ENCODE results near the gene TAF3. TPM values are rescaled to one million over a fixed set of nuclear protein-coding genes. Genes with fewer than 3 reads are reported as not detected.

The TAF3 gene
- total and polyA plus RNA-seq, 7 donors = 3.0 to 12.2 (median 5.2) TPM

GRCh38 chr10:8056378-8056777 is 238.1 kb downstream of the TAF3 start:
- Histone ChIP-seq H3K4me3 (no peak overlapping the region), H3K9me3 (no peaks in the 10 kb centered on the region), H3K27me3 (peaks cover 49 to 99% (median 64%) of the 10 kb centered on the region in 3 donors), H3K4me1 (peaks cover 0 to 44% (median 42%) of the 10 kb centered on the region in 4 donors), H3K27ac (no peak overlapping the region), H3K36me3 (no peaks in the 10 kb centered on the region)
- intact Hi-C loops (cut with DNase I) = no loop called here
- WGBS, 2 donors = 48 to 62% methylated on average over 6 of the region's 6 CpGs
- TF ChIP-seq EP300 (IDR thresholded peaks at IDR 0.05) (no peak), POLR2A (IDR thresholded peaks at IDR 0.05) (no peak), CTCF (IDR thresholded peaks at IDR 0.05) (no peak), POLR2AphosphoS5 (IDR thresholded peaks at IDR 0.05) (no peak)
- DNase-seq = no peak

- peaks cover 0 to 38% (median 36%) of the 10 kb centered on the region in 4 donors for H3K4me1 ChIP-seq
- 35 to 45% methylated on average over 13 of the region's 13 CpGs for WGBS, 2 donors
Observed at GRCh38 chr10:8056871-8057331, 238.6 kb downstream of the TAF3 start.

GRCh38 chr10:8057636-8058273 is 239.4 kb downstream of the TAF3 start:
- Histone ChIP-seq H3K9me3 (no peaks in the 10 kb centered on the region), H3K27me3 (peaks cover 36 to 98% (median 61%) of the 10 kb centered on the region in 3 donors), H3K4me1 (peaks cover 0 to 30% (median 28%) of the 10 kb centered on the region in 4 donors), H3K27ac (no peak overlapping the region), H3K36me3 (no peaks in the 10 kb centered on the region), H3K4me3 (no peak overlapping the region)
- TF ChIP-seq EP300 (IDR thresholded peaks at IDR 0.05) (no peak), POLR2AphosphoS5 (IDR thresholded peaks at IDR 0.05) (no peak), CTCF (IDR thresholded peaks at IDR 0.05) (no peak), POLR2A (IDR thresholded peaks at IDR 0.05) (no peak)
- WGBS, 2 donors = 69 to 73% methylated on average over 15 of the region's 15 CpGs
- DNase-seq = no peak
- intact Hi-C loops (cut with DNase I) = no loop called here

More at GRCh38 chr10:8056871-8057331, 238.6 kb downstream of the TAF3 start:
- peaks cover 44 to 99% (median 64%) of the 10 kb centered on the region in 3 donors for H3K27me3 ChIP-seq
- intact Hi-C loops (cut with DNase I) = no loop called here
- no peaks in the 10 kb centered on the region for H3K9me3 ChIP-seq
- no peak for TF ChIP-seq POLR2A (IDR thresholded peaks at IDR 0.05)
- no peak for TF ChIP-seq EP300 (IDR thresholded peaks at IDR 0.05)
- TF ChIP-seq CTCF (IDR thresholded peaks at IDR 0.05) = no peak
- TF ChIP-seq POLR2AphosphoS5 (IDR thresholded peaks at IDR 0.05) = no peak
- no peak overlapping the region for H3K4me3 ChIP-seq
- H3K27ac ChIP-seq = no peak overlapping the region
- no peak for DNase-seq
- no peaks in the 10 kb centered on the region for H3K36me3 ChIP-seq

- intact Hi-C loops (cut with DNase I) = no loop called here
- 71 to 75% methylated on average over 45 of the region's 45 CpGs for WGBS, 2 donors
- peaks cover 0 to 24% (median 21%) of the 10 kb centered on the region in 4 donors for H3K4me1 ChIP-seq
- peaks cover 28 to 98% (median 61%) of the 10 kb centered on the region in 3 donors for H3K27me3 ChIP-seq
- H3K36me3 ChIP-seq = no peaks in the 10 kb centered on the region
- H3K27ac ChIP-seq = no peak overlapping the region
- H3K9me3 ChIP-seq = no peaks in the 10 kb centered on the region
- DNase-seq = no peak
- no peak for TF ChIP-seq CTCF (IDR thresholded peaks at IDR 0.05)
- no peak for TF ChIP-seq POLR2A (IDR thresholded peaks at IDR 0.05)
- TF ChIP-seq POLR2AphosphoS5 (IDR thresholded peaks at IDR 0.05) = no peak
- no peak for TF ChIP-seq EP300 (IDR thresholded peaks at IDR 0.05)
- no peak overlapping the region for H3K4me3 ChIP-seq
Observed at GRCh38 chr10:8058274-8059111, 240.2 kb downstream of the TAF3 start.
